Fibroblast of villous mesenchyme (primary cell): ENCODE data around the gene GPX1. TPM values are rescaled to one million over a fixed set of nuclear protein-coding genes. Genes with fewer than 3 reads are reported as not detected.
"Not testable (repeated sequence)": the region's sequence is repeated elsewhere in the genome, so short reads cannot be mapped to it uniquely, and the experiment has no call there.

Experiments used
- DNase-seq: peaks from one replicate; pipeline ENCODE4 v3.0.0-alpha.2; 2010; ENCODE audit warnings: low read depth
- H3K4me3 ChIP-seq: 2 replicates; pipeline ENCODE4 v1.5.1; 2011; ENCODE audit warnings: low read depth, mild to moderate bottlenecking, low read length
- total RNA-seq: library from RNA; depleted of rRNA; stranded (reverse); fragments of >200 nt; gene quantifications from 2 replicates; pipeline ENCODE4 v1.2.3, GENCODE V29; 2012
- TF ChIP-seq, protein P1 (sequence below): IDR thresholded peaks from 2 replicates; pipeline ENCODE4 v1.5.1; 2012; ENCODE audit warnings: low read depth, mild to moderate bottlenecking, low read length; ENCODE audit not compliant: insufficient read depth

Gene GPX1
- total RNA-seq, 1 donor = 198 TPM

DNA sequence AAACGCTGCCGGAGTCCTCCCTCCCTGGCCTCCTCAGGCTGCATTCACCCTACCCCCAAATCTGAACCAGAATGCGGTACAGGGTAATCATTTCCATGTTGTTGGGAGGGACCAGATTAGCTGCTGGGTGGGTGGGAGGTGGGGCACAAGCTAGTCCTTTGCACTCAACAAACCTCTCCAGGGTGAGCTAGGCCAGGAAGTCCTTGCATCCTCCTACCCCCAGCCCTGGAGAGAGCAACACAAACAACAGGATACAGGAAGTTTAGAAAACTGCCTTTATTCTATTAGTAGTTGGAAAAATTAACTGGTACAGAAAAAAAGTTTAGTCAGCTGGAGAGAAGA, 702 bp upstream of the GPX1 start:
- TF ChIP-seq, protein P1, sequence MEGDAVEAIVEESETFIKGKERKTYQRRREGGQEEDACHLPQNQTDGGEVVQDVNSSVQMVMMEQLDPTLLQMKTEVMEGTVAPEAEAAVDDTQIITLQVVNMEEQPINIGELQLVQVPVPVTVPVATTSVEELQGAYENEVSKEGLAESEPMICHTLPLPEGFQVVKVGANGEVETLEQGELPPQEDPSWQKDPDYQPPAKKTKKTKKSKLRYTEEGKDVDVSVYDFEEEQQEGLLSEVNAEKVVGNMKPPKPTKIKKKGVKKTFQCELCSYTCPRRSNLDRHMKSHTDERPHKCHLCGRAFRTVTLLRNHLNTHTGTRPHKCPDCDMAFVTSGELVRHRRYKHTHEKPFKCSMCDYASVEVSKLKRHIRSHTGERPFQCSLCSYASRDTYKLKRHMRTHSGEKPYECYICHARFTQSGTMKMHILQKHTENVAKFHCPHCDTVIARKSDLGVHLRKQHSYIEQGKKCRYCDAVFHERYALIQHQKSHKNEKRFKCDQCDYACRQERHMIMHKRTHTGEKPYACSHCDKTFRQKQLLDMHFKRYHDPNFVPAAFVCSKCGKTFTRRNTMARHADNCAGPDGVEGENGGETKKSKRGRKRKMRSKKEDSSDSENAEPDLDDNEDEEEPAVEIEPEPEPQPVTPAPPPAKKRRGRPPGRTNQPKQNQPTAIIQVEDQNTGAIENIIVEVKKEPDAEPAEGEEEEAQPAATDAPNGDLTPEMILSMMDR = no peak
- H3K4me3 ChIP-seq = peak overlapping the region; percentile 45
- no peak for DNase-seq

DNA sequence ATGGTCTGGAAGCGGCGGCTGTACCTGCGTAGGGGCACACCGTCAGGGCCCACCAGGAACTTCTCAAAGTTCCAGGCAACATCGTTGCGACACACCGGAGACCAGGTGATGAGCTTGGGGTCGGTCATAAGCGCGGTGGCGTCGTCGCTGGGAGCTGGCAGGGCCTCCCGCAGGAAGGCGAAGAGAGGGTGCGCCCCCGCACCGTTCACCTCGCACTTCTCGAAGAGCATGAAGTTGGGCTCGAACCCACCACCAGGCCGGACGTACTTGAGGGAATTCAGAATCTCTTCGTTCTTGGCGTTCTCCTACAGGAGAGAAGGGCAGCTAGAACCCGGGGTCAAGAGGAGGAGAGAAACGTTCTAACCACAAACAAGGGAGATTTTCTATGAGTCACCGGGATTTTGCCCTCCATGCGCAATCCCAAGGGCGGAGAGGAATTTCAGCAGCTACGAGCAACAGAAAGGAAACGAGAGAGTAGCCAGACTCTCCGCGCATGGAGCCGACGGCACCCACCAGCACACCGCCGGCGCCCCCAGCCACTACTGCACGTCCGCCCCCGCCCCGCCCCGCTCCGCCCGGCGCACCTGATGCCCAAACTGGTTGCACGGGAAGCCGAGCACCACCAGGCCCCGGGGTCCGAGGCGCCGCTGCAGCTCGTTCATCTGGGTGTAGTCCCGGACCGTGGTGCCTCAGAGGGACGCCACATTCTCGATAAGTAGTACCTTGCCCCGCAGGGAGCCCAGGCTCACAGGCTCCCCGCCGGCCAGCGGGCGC, 523 bp downstream of the GPX1 start:
- peak overlapping the region; percentile 71 for H3K4me3 ChIP-seq
- DNase-seq = peak; percentile 95

DNA sequence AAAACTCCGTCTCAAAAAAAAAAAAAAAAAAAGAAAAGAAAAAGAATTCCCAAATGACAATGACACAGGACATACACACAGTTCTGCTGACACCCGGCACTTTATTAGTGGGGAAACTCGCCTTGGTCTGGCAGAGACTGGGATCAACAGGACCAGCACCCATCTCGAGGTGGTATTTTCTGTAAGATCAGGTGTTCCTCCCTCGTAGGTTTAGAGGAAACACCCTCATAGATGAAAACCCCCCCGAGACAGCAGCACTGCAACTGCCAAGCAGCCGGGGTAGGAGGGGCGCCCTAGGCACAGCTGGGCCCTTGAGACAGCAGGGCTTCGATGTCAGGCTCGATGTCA, 1.1 kb downstream of the GPX1 start:
- H3K4me3 ChIP-seq = peak overlapping the region; percentile 71
- DNase-seq = not testable (repeated sequence)

DNA sequence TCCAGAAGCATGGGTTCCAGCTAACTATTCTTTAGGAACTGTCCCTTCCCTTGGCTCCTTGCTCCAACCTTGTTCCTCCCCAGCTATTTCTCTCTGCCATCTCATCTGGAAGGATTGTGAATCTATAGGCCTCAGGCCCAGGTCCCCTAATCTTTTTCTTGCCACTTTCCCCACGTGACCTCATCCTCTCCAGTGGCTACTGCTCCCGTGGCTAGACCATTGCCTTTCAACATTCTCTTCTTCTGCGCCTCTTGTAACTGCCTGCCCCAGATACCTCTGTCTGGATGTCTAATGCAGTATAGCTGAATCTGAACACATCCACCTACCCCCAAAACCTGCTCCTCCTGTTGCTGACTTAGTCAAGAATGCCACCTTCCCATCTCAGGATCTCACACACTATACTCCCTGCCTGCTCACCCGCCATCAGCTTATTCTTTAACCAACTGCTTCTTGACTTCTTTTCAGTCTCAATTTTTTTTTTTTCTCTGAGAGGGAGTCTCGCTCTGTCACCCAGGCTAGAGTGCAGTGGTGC, 5.2 kb downstream of the GPX1 start:
- DNase-seq = no peak
- H3K4me3 ChIP-seq = no peak overlapping the region
- TF ChIP-seq, protein P1 = no peak

DNA sequence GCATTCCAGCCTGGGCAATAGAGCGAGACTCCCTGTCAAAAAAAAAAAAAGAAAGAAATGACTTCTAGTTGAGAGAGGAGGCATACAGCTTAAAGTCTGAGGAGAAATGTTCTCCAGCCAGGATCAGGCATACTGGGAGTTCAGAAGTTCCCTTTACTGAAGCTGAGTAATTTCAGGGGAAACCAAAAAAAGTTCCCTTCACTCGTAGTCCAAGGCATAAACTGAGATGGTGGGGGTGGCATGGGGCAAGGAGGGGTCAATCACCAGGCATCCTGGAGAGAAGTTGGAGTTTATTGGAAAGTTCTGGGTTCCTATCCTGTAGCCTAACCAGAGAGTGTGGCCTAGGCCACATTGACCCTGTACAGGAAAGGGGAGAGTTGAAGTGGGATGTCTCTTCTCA, 5.9 kb downstream of the GPX1 start:
- H3K4me3 ChIP-seq = no peak overlapping the region
- no peak for DNase-seq
- TF ChIP-seq, protein P1 = no peak

DNA sequence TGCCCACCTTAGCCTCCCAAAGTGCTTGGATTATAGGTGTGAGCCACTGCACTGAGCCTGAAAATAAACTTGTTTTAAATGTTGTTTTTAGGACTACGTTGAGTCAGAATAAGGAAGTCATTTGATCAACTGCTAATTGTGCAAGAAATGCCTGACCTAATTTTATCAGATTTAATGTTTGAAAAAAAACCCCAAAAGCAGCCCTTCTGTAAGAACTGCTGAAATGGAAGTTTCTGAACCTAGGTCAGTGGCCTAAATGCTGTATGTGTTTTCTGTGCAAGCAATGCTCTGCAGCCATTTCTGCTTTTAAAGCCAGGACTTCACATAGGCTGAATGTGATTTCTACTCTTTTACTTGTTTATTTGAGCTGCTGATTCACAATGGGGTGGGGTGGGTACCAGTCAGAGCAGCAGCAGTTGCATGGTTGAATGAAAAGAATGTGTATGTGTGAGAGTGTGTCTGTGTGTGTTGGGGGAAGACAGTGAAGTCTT, 6.6 kb downstream of the GPX1 start:
- no peak overlapping the region for H3K4me3 ChIP-seq
- peak; percentile 86 for DNase-seq
- TF ChIP-seq, protein P1 = no peak

DNA sequence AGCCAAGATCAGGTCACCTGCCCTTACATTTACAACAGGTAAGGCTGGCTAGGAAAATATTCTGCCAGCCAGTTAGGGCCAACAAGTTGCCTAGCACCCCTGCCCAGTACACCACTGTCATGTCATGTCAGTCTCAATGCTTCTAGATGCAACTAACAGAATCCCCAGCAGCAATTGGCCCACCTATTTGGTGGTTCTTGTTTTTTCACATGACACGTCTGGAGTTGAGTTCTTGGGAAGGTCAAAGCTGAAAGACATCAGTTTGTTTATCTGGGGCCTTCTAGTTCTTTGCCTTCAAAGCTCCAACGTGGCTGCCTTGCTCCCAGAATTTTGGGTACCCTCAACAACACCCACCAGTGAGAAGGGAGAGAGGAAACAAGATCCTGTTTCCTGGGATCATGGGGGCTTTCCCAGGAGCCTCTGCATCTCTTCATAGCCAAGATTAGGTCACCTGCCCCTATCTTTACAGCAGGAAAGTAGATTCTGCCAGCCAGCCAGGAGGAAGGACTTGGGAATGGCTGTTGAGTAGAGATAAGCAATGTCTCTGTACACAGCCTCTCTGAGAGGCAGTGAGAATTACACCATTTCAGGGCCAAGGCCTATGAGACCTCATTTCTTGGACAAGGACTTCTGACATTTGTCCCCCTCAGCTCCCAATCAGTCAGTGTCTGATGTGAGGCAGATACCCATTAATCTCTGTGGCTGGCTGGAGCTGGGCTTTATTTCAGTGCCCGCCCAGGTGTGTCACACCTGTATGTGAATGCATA, 8.6 kb downstream of the GPX1 start:
- no peak for DNase-seq
- TF ChIP-seq, protein P1 = no peak
- no peak overlapping the region for H3K4me3 ChIP-seq

DNA sequence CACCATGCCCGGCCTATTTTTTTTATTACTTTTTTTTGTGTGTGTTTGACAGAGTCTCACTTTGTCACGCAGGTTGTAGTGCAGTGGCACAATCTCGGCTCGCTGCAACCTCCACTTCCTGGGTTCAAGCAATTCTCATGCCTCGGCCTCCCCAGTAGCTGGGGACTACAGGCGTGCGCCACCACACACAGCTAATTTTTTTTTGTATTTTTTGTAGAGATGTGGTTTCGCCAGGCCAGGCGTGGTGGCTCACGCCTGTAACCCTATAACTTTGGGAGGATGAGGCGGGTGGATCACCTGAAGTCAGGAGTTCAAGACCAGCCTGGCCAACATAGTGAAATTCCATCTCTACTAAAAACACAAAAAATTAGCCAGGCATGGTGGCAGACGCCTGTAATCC, 9.8 kb downstream of the GPX1 start:
- not testable (repeated sequence) for DNase-seq, H3K4me3 ChIP-seq
